ENCODE results near the gene MYL1. TPM values are rescaled to one million over a fixed set of nuclear protein-coding genes. Genes with fewer than 3 reads are reported as not detected.

Gene MYL1
- total and polyA plus RNA-seq, 9 donors, result 0.62 TPM; not detected in 8

DNA sequence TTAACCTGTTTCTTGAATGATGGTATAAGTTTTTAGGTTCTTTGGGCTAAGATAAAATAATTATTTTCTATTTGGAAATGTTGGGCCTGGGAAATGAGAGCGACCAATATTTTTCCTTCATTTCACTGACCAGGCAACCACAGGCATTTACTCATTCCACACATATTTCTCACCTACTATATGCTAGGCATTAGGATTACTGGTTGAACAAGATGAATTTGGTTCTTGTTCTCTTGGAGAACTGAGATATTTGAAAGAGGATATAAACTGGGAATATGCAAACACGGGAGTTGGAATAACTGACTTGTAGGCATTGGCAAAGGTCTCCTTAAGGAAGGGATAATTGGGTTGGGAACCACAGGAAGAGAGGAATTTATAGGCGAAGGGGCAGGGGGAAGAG, 3.9 kb upstream of the MYL1 start:
- no peaks in the 10 kb centered on the region for H3K36me3 ChIP-seq
- H3K27me3 ChIP-seq, result no peaks in the 10 kb centered on the region
- H3K9me3 ChIP-seq, result no peaks in the 10 kb centered on the region
- H3K27ac ChIP-seq, result no peak overlapping the region
- no peak overlapping the region for H3K4me3 ChIP-seq
- DNase-seq, result no peak
- 67 to 72% (median 68%) methylated on average over 3 of the region's 3 CpGs for WGBS, 3 donors
- no peaks in the 10 kb centered on the region for H3K4me1 ChIP-seq (ENCODE audit: insufficient read depth)
- intact Hi-C loops (cut with DNase I), result no loop called here
- TF ChIP-seq, protein P1, sequence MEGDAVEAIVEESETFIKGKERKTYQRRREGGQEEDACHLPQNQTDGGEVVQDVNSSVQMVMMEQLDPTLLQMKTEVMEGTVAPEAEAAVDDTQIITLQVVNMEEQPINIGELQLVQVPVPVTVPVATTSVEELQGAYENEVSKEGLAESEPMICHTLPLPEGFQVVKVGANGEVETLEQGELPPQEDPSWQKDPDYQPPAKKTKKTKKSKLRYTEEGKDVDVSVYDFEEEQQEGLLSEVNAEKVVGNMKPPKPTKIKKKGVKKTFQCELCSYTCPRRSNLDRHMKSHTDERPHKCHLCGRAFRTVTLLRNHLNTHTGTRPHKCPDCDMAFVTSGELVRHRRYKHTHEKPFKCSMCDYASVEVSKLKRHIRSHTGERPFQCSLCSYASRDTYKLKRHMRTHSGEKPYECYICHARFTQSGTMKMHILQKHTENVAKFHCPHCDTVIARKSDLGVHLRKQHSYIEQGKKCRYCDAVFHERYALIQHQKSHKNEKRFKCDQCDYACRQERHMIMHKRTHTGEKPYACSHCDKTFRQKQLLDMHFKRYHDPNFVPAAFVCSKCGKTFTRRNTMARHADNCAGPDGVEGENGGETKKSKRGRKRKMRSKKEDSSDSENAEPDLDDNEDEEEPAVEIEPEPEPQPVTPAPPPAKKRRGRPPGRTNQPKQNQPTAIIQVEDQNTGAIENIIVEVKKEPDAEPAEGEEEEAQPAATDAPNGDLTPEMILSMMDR (IDR thresholded peaks at IDR 0.05), result no peak
- TF ChIP-seq EP300 (IDR thresholded peaks at IDR 0.05) (no peak), POLR2A (IDR thresholded peaks at IDR 0.05) (no peak)

DNA sequence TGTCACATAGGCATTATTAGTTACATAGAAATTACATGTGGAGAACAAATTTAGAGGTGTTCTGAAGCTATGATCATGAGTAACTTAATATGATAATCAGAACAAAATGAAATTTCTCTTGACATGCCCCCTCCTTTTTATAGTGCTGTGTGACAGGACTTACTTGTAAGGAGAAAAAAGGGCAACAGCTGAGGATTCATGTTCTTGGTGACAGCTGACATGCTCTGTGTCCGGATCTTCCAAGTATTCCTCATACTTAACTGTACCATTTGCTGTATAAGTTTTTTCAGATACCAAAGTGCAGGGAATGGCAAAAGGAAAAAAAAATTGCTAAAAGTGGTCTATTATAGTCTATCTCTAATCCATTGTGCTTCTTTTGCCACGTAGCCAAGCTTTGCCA, 3.5 kb upstream of the MYL1 start:
- intact Hi-C loops (cut with DNase I), result no loop called here
- Histone ChIP-seq H3K36me3 (no peaks in the 10 kb centered on the region), H3K9me3 (no peaks in the 10 kb centered on the region), H3K4me1 (ENCODE audit: insufficient read depth) (no peaks in the 10 kb centered on the region), H3K4me3 (no peak overlapping the region), H3K27me3 (no peaks in the 10 kb centered on the region), H3K27ac (no peak overlapping the region)
- WGBS, 3 donors, result 80 to 87% (median 80%) methylated on average over 2 of the region's 2 CpGs
- no peak for DNase-seq
- TF ChIP-seq, protein P1 (IDR thresholded peaks at IDR 0.05), result no peak
- no peak for TF ChIP-seq EP300 (IDR thresholded peaks at IDR 0.05)
- TF ChIP-seq POLR2A (IDR thresholded peaks at IDR 0.05), result no peak

DNA sequence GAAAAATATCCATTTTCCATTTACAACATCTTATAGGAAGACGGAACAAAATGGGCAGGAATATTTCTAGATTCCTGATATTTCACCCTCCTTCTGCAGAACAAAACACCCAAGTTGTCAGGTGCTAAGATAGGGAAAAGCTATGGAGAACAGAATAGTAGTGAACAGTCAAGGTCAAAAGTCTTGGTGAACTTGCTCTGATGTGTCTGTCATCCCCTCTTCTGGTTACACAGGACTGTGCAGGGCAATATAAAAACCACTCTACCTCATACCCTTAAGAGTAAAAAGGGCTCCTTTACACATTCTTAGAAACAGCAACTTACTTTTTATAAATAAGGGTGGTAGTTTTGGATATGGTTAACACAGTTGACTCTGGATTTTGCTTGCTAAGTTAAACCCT, 4.4 kb downstream of the MYL1 start:
- no peaks in the 10 kb centered on the region for H3K36me3 ChIP-seq
- intact Hi-C loops (cut with DNase I), result no loop called here
- H3K27ac ChIP-seq, result no peak overlapping the region
- no peaks in the 10 kb centered on the region for H3K9me3 ChIP-seq
- WGBS, 3 donors, result 0 to 2% (median 0%) methylated on average over 1 of the region's 1 CpG
- no peak overlapping the region for H3K4me3 ChIP-seq
- H3K4me1 ChIP-seq (ENCODE audit: insufficient read depth), result no peaks in the 10 kb centered on the region
- TF ChIP-seq, protein P1 (IDR thresholded peaks at IDR 0.05), result no peak
- TF ChIP-seq EP300 (IDR thresholded peaks at IDR 0.05) (no peak), POLR2A (IDR thresholded peaks at IDR 0.05) (no peak)
- H3K27me3 ChIP-seq, result no peaks in the 10 kb centered on the region
- no peak for DNase-seq

DNA sequence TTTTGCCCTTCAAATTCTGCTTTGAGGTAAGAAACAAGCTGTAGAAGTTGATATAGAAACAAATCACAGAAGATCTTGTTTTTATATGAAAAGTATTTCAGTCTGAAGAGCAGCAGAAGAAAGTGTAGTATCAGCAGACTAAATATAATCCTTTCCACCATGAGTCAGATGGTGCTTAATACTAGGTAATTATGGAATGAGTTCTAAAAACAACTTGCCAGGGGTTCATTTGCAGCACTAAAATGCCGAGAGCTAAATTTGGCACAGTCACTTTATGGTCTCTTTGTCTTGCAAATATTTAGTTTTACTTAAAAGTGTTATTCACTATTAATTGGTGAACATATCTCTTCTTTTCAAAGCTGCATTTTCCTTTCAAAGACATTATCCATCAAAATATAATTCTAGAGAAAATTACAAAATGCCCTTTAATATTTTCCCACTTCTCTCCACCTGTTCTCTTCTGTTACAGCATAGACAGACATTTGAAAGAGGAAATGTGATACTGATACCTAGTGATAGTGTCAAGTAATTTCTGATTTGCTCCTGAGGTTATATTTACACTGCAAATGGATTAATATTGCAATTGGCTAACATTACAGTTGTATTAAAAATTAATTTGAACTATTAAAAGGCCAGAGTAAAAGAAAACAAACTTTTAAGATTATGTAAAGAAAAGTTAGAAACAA, 5.3 kb downstream of the MYL1 start:
- Histone ChIP-seq H3K36me3 (no peaks in the 10 kb centered on the region), H3K4me3 (no peak overlapping the region), H3K27ac (no peak overlapping the region), H3K9me3 (no peaks in the 10 kb centered on the region), H3K4me1 (ENCODE audit: insufficient read depth) (no peaks in the 10 kb centered on the region), H3K27me3 (no peaks in the 10 kb centered on the region)
- DNase-seq, result no peak
- WGBS, 3 donors, result 9 to 35% (median 12%) methylated on average over 1 of the region's 1 CpG
- TF ChIP-seq EP300 (IDR thresholded peaks at IDR 0.05), result no peak
- TF ChIP-seq, protein P1 (IDR thresholded peaks at IDR 0.05), result no peak
- no peak for TF ChIP-seq POLR2A (IDR thresholded peaks at IDR 0.05)
- intact Hi-C loops (cut with DNase I), result no loop called here

All from ovary (tissue), 9 donors.